ENCODE results near the gene MGAT5.

The MGAT5 gene

DNA sequence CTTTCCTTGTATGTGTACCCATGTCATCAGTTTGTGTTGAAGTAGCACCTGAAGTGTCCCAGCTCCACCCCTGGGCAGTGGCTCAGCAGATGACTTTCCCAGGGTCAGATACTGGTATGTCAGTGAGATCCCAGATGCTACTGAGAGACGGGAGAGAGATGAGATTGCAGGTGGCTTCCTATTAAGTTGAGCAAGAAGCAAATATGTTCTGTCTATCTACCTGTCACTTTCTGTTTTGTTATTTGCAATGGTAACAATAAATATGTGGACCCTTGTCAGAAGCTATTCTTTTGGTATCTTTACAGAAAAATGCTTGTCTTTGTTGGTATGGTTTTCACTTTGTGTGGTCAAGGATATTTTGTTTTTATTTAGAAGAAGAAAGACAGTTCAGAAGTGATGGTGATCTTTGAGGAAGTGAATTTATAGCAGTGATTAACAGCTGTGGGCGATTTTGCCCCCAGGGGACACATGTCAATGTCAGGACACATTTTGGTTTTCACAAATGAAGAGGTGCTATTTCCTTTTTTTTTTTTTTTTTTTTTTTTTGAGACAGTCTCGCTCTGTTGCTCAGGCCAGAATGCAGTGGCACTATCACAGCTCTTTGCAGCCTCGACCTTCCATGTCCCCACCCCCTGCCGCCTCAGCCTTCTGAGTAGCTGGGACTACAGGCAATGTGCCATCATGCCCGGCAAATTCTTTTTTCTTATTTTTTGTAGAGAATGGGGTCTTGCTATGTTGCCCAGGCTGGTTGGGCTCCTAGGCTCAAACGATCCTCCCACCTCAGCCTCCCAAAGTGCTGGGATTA is 21.4 kb downstream of the MGAT5 start:
- no peak overlapping the region for H3K27ac Mint-ChIP-seq
- peaks cover 25% of the 10 kb centered on the region for H3K36me3 Mint-ChIP-seq (ENCODE audit: low read depth)
- DNase-seq = no peak
- H3K4me3 Mint-ChIP-seq = no peak overlapping the region
- TF ChIP-seq, protein P1, sequence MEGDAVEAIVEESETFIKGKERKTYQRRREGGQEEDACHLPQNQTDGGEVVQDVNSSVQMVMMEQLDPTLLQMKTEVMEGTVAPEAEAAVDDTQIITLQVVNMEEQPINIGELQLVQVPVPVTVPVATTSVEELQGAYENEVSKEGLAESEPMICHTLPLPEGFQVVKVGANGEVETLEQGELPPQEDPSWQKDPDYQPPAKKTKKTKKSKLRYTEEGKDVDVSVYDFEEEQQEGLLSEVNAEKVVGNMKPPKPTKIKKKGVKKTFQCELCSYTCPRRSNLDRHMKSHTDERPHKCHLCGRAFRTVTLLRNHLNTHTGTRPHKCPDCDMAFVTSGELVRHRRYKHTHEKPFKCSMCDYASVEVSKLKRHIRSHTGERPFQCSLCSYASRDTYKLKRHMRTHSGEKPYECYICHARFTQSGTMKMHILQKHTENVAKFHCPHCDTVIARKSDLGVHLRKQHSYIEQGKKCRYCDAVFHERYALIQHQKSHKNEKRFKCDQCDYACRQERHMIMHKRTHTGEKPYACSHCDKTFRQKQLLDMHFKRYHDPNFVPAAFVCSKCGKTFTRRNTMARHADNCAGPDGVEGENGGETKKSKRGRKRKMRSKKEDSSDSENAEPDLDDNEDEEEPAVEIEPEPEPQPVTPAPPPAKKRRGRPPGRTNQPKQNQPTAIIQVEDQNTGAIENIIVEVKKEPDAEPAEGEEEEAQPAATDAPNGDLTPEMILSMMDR (IDR thresholded peaks at IDR 0.05) = no peak
- H3K9me3 Mint-ChIP-seq = no peaks in the 10 kb centered on the region
- peaks cover 40% of the 10 kb centered on the region for H3K4me1 Mint-ChIP-seq
- peaks cover 3% of the 10 kb centered on the region for H3K27me3 Mint-ChIP-seq (ENCODE audit: low read depth, poor library complexity)

DNA sequence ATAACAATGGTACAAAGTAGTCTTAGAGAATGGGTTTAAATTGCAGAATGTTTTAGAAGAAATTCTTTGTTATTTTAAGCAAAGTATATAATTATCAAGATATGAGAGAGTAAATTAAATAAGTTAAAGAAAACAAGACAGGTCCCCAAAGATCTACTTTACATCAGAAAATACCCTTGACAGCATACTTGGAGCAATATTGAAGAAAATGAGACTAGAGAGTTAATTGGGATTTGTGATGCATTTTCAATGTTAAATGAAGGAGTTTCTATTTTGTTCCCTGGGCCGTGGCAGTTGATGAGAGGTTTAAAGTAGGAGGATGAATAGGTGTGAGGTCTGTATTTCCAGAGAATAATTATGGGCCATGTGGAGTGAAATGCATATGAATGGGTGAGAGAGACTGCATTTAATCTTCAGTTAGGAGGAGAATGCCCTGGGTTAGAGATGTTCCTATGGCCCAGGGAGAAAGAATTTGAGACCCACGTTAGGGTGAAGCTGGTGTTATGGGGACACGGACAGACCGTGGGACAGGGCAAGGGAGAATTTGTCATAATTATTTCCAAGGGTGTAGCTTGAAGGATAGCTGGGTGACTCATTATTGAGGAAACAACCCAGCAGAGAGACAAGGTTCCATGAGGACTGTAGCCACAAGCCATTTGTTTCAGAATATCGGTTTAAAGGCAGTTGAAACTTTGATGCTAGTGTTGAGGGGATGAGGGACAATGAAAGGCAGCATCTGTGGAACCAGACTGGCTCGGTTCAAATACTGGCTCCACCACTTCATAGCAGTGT is 22.7 kb downstream of the MGAT5 start:
- Mint-ChIP-seq H3K4me3 (no peak overlapping the region), H3K9me3 (no peaks in the 10 kb centered on the region), H3K36me3 (ENCODE audit: low read depth) (peaks cover 22% of the 10 kb centered on the region), H3K27me3 (ENCODE audit: low read depth, poor library complexity) (peaks cover 3% of the 10 kb centered on the region), H3K4me1 (peaks cover 26% of the 10 kb centered on the region), H3K27ac (no peak overlapping the region)
- DNase-seq = no peak
- TF ChIP-seq, protein P1 (IDR thresholded peaks at IDR 0.05) = no peak

DNA sequence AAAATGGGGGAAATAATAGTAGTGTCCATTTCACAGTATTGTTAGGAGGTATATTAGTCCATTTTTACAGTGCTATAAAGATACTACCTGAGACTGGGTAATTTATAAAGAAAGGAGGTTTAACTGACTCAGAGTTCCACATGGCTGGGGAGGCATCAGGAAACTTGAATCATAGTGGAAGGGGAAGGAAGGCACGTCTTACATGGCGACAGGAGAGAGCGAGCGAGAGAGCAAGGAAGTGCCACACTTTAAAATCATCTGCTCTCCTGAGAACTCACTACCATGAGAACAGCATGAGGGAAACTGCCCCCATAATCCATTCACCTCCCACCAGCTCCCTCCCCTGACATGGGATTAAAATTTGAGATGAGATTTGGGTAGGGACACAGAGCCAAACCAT is 23.4 kb downstream of the MGAT5 start:
- Mint-ChIP-seq H3K4me1 (peaks cover 20% of the 10 kb centered on the region), H3K27ac (no peak overlapping the region), H3K4me3 (no peak overlapping the region), H3K36me3 (ENCODE audit: low read depth) (peaks cover 22% of the 10 kb centered on the region), H3K9me3 (no peaks in the 10 kb centered on the region), H3K27me3 (ENCODE audit: low read depth, poor library complexity) (peaks cover 3% of the 10 kb centered on the region)
- DNase-seq = no peak
- TF ChIP-seq, protein P1 (IDR thresholded peaks at IDR 0.05) = no peak

DNA sequence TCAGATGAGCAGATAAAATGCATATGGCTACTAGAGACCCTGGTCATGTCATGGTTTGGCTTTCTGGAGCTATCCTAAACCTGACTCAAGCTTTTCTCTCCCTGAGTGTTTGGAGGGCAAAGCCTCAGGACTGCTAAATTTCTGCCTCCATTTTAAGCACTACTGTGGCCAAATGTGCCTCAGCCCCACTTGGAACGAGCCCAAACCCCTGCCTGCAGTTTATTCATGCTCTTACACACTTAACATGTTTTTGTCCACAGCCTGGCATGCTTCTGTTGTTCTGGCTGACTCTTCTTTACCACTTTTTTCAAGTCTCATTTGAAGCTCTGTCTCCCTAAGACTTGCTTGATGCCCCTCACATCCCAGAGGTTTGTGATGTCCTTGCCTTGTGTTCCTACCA is 24.7 kb downstream of the MGAT5 start:
- Mint-ChIP-seq H3K4me3 (no peak overlapping the region), H3K36me3 (ENCODE audit: low read depth) (peaks cover 22% of the 10 kb centered on the region), H3K9me3 (no peaks in the 10 kb centered on the region), H3K27ac (no peak overlapping the region), H3K27me3 (ENCODE audit: low read depth, poor library complexity) (peaks cover 3% of the 10 kb centered on the region), H3K4me1 (peaks cover 20% of the 10 kb centered on the region)
- DNase-seq = no peak
- TF ChIP-seq, protein P1 (IDR thresholded peaks at IDR 0.05) = no peak

DNA sequence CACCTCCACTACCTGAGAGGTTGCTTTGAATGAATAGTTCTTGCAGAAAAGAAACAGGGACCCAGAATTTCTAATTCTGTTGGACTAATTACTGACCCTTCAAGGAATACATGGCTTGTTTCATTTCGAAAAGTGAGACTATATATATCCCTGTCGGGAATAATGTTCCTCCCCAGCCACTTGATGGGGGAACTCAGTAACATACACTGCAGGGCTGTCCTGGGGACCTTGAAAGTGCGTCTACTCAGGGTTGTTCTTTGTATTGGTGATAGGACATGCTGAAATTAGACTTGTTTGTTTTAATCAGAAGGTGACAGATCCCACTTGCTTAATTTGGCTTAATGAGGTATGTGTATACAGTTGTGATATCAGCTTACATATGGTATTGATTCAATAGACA is 25.5 kb downstream of the MGAT5 start:
- no peaks in the 10 kb centered on the region for H3K9me3 Mint-ChIP-seq
- H3K4me1 Mint-ChIP-seq = peaks cover 21% of the 10 kb centered on the region
- TF ChIP-seq, protein P1 (IDR thresholded peaks at IDR 0.05) = no peak
- peaks cover 22% of the 10 kb centered on the region for H3K36me3 Mint-ChIP-seq (ENCODE audit: low read depth)
- peaks cover 3% of the 10 kb centered on the region for H3K27me3 Mint-ChIP-seq (ENCODE audit: low read depth, poor library complexity)
- no peak for DNase-seq
- H3K4me3 Mint-ChIP-seq = no peak overlapping the region
- H3K27ac Mint-ChIP-seq = no peak overlapping the region

Data from nephron progenitor cell (in vitro differentiated cells).